Activated CD4-positive, alpha-beta T cell treated with anti-CD3 and anti-CD28 coated beads, Interleukin-2, amount 10 ng/mL, durations not matched to agents 24 days and 14 days (primary cell): ENCODE data around the gene SNX24. TPM values are rescaled to one million over a fixed set of nuclear protein-coding genes. Genes with fewer than 3 reads are reported as not detected.
"Not testable (repeated sequence)": the region's sequence is repeated elsewhere in the genome, so short reads cannot be mapped to it uniquely, and the experiment has no call there.

Experiments
- DNase-seq: peaks from one replicate; pipeline ENCODE4 v3.0.0; 2022
- H3K27ac Mint-ChIP-seq: one replicate; pipeline ENCODE4 v1.8.0; 2022; ENCODE audit warnings: mild to moderate bottlenecking, mixed read lengths
- H3K27me3 Mint-ChIP-seq: one replicate; pipeline ENCODE4 v1.8.0; 2022; ENCODE audit warnings: mixed read lengths
- H3K36me3 Mint-ChIP-seq: one replicate; pipeline ENCODE4 v1.8.0; 2022; ENCODE audit warnings: low read depth, mild to moderate bottlenecking, mixed read lengths
- H3K4me1 Mint-ChIP-seq: one replicate; pipeline ENCODE4 v1.8.0; 2021; ENCODE audit warnings: mixed read lengths
- H3K4me3 Mint-ChIP-seq: one replicate; pipeline ENCODE4 v1.8.0; 2022; ENCODE audit warnings: mild to moderate bottlenecking, moderate library complexity, mixed read lengths
- H3K9me3 Mint-ChIP-seq: one replicate; pipeline ENCODE4 v1.8.0; 2021; ENCODE audit warnings: mixed read lengths
- intact Hi-C: fragments of 100-400 bp; cut with micrococcal nuclease; formaldehyde crosslinking; loops from one replicate; pipeline ENCODE4 v1.15.1; 2023
- total RNA-seq: library from RNA; stranded (reverse); gene quantifications from 2 replicates; pipeline ENCODE4 v1.2.3, GENCODE V29; 2022

The SNX24 gene
- total RNA-seq, 1 donor from 2014 or later = 0.37 TPM

DNA sequence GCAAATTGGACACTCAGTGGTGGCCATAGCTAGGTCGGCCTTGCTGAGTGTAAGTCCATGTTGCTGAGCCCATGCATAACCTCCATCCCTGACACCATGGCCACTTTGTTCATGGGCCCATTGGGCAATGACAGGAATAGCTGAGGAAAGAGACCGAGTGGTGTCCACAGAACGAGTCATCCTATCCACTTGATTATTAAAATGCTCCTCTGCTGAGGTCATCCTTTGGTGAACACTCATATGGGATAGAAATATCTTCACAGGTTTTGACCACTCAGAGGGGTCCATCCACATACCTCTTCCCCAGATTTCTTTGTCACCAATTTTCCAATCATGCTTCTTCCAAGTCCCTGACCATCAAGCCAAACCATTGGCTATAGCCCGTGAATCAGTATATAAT is 127.5 kb downstream of the SNX24 start:
- no peak overlapping the region for H3K4me3 Mint-ChIP-seq
- no peak overlapping the region for H3K27ac Mint-ChIP-seq
- H3K4me1 Mint-ChIP-seq = no peaks in the 10 kb centered on the region
- no peaks in the 10 kb centered on the region for H3K27me3 Mint-ChIP-seq
- H3K36me3 Mint-ChIP-seq = no peaks in the 10 kb centered on the region
- intact Hi-C loops = no loop called here
- no peak for DNase-seq
- no peaks in the 10 kb centered on the region for H3K9me3 Mint-ChIP-seq

DNA sequence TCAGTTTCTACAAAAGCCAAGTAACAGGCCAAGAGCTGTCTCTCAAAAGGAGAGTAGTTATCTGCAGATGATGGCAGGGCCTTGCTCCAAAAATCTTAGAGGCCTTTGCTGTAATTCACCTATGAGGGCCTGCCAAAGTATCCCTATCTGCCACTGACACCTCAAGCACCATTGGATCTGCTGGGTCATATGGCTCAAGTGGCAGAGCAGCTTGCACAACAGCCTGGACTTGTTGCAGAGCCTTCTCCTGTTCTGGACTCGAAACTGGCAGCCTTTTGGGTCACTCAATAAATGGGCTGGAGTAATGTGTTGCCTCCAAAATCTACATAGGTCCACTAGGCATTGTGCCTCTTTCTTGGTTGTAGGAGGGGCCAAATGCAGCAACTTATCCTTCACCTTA is 128.3 kb downstream of the SNX24 start:
- H3K9me3 Mint-ChIP-seq, H3K27ac Mint-ChIP-seq, H3K27me3 Mint-ChIP-seq, H3K4me3 Mint-ChIP-seq, H3K36me3 Mint-ChIP-seq, H3K4me1 Mint-ChIP-seq, DNase-seq, intact Hi-C loops: not testable (repeated sequence)

DNA sequence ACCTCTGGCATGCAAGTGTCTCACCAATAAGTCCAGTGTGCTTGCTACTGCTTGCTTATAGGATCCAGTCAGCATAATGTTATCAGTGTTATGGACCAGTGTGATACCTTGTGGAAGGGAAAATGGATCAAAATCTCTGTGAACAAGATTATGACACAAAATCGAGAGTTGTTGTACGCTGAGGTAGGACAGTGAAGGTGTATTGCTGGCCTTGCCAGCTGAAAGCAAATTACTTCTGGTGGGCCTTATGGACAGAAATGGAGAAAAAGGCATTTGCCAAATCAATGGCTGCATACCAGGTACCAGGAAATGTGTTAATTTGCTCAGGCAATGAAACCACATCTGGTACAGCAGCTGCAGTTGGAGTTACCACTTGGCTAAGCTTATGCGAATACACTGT is 128.8 kb downstream of the SNX24 start:
- H3K4me1 Mint-ChIP-seq, DNase-seq, intact Hi-C loops, H3K9me3 Mint-ChIP-seq, H3K27me3 Mint-ChIP-seq, H3K27ac Mint-ChIP-seq, H3K4me3 Mint-ChIP-seq, H3K36me3 Mint-ChIP-seq: not testable (repeated sequence)

DNA sequence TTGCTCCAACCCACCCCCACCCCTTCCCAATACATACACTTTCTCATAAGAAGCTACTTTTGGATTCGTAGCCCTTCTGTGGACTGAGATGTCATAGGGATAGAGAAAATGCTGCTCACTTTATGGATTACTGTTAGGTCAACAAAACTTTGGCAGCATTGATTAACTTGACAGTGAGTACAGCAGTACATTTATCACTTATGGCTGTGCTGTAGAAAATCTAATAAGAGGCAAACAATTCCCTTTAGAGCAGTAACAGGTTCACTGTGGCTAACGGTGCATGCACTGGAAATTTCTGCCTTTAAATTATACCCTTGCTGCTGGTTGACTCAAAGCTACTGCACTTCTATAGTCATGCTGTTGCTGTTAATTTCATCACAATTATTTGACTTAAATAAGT is 131.9 kb downstream of the SNX24 start:
- Mint-ChIP-seq H3K4me3 (no peak overlapping the region), H3K9me3 (no peaks in the 10 kb centered on the region), H3K4me1 (no peaks in the 10 kb centered on the region), H3K27ac (no peak overlapping the region), H3K36me3 (no peaks in the 10 kb centered on the region), H3K27me3 (peaks cover 4% of the 10 kb centered on the region)
- intact Hi-C loops = no loop called here
- DNase-seq = no peak

DNA sequence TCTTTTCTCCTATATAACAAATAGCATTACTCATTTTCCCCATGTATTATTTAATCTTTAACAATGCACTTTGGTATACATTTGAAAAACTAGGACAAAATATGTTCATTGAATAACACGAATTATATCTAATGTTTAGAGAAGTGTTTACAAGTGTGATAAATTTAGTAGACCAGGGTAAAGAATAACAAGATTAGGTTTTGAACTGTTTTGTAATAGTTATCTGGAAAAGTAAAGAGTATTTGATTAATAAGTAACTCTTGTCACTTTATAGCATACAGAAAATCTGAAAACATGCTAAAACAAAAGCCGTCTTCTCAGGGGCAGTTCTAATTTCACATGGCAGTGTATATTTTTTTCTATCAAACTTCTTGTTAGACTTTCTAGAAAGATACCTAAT is 132.7 kb downstream of the SNX24 start:
- H3K36me3 Mint-ChIP-seq = no peaks in the 10 kb centered on the region
- H3K9me3 Mint-ChIP-seq = no peaks in the 10 kb centered on the region
- no peak overlapping the region for H3K4me3 Mint-ChIP-seq
- peaks cover 4% of the 10 kb centered on the region for H3K27me3 Mint-ChIP-seq
- no peak overlapping the region for H3K27ac Mint-ChIP-seq
- intact Hi-C loops = no loop called here
- no peaks in the 10 kb centered on the region for H3K4me1 Mint-ChIP-seq
- no peak for DNase-seq

DNA sequence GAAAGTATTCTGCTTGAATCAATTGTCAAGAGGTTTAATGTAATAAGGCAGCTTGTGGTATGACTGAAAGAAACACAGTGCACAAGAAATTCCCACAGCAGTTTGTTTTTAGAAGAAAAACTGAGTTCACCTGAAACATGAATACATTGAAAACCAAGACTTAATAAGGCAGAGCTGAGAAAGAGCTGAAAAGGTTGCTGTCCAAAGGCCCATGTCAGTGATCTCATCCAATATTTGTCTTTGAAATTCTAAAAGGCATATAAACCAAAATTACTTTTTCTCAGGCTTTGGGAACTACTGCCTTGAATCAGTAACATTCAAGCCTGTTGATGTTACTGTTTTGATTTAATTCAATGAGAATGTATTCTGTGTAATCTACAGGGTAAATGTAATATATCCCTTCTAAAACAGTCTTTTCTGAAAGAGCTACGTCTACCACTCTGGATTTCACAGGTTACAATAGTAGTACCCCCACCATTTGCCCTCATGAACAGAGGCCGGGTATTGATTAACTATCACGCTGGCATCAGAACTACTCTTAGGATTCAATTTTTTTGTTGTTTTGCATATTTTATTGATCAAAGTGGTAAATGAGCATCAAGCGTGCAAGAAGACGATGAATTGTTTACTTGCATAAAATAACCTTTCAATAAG is 133.4 kb downstream of the SNX24 start:
- Mint-ChIP-seq H3K9me3 (no peaks in the 10 kb centered on the region), H3K27me3 (peaks cover 4% of the 10 kb centered on the region), H3K4me3 (no peak overlapping the region), H3K27ac (no peak overlapping the region), H3K4me1 (no peaks in the 10 kb centered on the region), H3K36me3 (no peaks in the 10 kb centered on the region)
- no peak for DNase-seq
- intact Hi-C loops = no loop called here

DNA sequence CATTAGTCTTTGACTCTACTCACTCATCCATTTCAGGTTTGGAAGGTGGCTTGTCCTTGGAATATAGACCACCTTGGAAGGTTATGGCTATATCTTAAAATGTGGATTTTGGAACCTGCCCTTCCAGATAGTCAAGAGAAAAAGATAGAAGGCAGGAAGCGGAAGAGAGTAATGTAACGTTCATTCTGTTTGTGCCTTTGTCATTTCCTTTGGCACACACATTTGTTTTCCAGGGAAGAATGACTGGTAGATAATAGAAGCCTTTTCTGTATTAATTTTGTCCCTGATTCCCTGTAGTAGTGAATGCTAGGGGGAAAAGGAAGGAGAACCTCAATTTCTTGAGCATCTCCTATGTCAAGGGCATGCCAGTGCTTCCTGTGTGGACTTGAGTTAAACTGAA is 136.4 kb downstream of the SNX24 start:
- H3K36me3 Mint-ChIP-seq = no peaks in the 10 kb centered on the region
- H3K9me3 Mint-ChIP-seq = no peaks in the 10 kb centered on the region
- H3K27me3 Mint-ChIP-seq = peaks cover 4% of the 10 kb centered on the region
- no peak overlapping the region for H3K27ac Mint-ChIP-seq
- intact Hi-C loops = no loop called here
- H3K4me1 Mint-ChIP-seq = no peaks in the 10 kb centered on the region
- no peak overlapping the region for H3K4me3 Mint-ChIP-seq
- DNase-seq = no peak

DNA sequence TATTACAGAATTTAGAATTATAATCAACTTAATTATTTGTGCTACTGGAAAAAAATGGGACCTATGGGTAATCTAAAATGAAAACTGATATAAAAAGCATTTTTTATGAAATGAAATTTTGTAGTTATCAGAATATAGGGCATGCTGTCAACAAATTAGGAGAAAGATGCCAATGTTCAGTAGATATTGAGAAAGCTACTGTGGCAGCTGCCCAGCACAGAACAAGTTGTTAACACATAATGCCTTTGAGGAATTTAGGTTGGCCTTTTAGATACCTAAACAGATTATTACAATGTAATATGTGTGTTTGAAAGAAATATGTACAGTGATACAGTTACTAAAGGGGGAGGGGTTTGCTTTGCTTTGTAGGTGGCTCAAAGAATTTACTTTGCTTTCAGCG is 137.0 kb downstream of the SNX24 start:
- no peak for DNase-seq
- peaks cover 4% of the 10 kb centered on the region for H3K27me3 Mint-ChIP-seq
- no peak overlapping the region for H3K4me3 Mint-ChIP-seq
- intact Hi-C loops = no loop called here
- H3K36me3 Mint-ChIP-seq = no peaks in the 10 kb centered on the region
- no peaks in the 10 kb centered on the region for H3K9me3 Mint-ChIP-seq
- H3K4me1 Mint-ChIP-seq = no peaks in the 10 kb centered on the region
- no peak overlapping the region for H3K27ac Mint-ChIP-seq

DNA sequence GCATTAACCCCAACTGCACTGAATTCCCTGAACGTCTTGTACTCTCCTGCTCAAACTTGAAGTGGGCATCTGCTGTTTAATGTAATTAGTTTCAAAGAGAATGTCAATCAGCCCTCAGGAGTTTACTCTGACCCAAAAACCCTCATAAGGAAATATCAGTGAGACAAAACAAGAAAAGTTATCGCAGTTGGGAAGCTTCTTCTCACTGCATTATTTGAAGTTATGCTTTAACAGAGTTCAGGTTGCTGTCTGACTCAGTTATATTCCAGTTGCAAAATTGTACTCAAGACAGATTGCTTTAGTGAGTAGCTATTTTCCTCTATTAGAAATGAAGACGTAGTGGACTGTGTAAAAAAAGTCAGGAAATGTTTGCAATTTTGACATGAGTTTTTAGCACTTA is 139.0 kb downstream of the SNX24 start:
- no peak overlapping the region for H3K4me3 Mint-ChIP-seq
- DNase-seq = no peak
- H3K36me3 Mint-ChIP-seq = no peaks in the 10 kb centered on the region
- H3K27me3 Mint-ChIP-seq = peaks cover 2% of the 10 kb centered on the region
- H3K9me3 Mint-ChIP-seq = no peaks in the 10 kb centered on the region
- intact Hi-C loops = no loop called here
- no peaks in the 10 kb centered on the region for H3K4me1 Mint-ChIP-seq
- no peak overlapping the region for H3K27ac Mint-ChIP-seq

DNA sequence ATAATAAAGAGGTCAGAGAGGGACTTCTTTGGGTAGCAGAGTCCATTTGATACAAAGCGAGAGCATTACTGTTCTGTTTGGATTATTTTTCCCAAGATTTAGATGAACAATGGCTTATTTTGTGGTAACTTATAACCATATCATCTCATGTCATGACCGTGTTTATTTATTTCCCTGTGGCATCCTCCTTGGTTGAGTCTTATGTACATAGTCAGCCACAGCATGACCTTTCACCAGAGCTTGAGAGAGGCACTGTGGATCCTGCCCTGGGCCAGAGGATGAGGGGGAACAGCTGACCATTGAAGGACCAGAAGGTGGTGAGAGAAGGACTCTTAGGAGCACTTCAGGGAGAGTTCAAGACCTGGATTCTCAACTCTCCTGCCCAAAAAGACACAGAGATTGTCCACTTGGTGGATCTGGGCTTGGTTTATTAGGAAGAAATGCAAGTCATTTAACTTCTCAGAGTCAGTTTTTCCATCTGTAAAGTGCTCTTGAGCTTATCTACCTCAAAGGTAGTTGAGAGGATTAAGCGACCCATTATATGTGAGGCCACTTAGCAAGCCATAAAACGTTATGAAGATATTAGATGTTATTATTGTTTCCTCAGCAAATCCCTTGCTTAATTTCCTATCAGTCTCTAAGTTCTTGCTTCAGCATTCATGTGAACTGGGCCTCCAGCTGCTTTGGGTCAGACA is 139.7 kb downstream of the SNX24 start:
- no peak for DNase-seq
- H3K36me3 Mint-ChIP-seq = no peaks in the 10 kb centered on the region
- H3K27ac Mint-ChIP-seq = no peak overlapping the region
- H3K27me3 Mint-ChIP-seq = peaks cover 2% of the 10 kb centered on the region
- intact Hi-C loops = no loop called here
- no peaks in the 10 kb centered on the region for H3K9me3 Mint-ChIP-seq
- no peaks in the 10 kb centered on the region for H3K4me1 Mint-ChIP-seq
- no peak overlapping the region for H3K4me3 Mint-ChIP-seq

DNA sequence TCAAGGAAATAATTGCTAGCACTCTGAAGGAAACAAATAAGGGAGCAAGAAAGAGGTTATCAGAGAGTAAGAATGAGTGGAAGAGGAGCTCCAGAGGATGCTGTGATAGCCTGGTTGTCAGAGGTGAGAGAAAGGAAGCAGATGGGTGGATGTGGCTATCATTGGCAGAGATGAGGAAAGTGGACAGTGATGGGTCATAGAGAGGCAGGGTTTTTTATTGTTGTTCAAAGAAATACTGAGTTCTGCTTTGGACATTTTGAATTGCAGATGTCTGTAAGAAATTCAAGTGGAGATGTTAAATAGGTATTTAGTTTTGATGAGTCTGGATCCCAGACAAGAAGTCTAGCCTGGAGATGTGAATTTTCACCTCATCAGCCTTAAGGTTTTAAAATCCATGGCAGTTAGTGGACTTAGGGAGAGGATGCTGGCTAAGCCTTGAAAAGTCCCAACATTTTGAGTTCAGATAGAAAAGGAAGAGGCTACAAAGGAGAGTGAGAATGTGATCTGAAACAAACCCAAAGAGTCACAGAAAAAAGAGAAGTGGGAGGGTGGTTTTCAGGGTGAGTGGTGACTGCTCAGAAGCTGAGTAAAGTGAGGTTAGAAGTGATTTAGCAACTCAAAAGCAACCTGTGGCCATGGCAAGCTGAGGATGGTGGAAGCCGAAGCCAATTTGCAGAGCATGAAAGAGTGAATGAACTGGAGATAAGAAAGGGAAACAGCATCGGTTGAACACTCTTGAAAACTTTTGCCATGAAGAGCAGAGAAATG is 140.7 kb downstream of the SNX24 start:
- no peak overlapping the region for H3K27ac Mint-ChIP-seq
- no peaks in the 10 kb centered on the region for H3K36me3 Mint-ChIP-seq
- H3K4me3 Mint-ChIP-seq = no peak overlapping the region
- no peaks in the 10 kb centered on the region for H3K4me1 Mint-ChIP-seq
- H3K27me3 Mint-ChIP-seq = peaks cover 2% of the 10 kb centered on the region
- intact Hi-C loops = no loop called here
- DNase-seq = no peak
- no peaks in the 10 kb centered on the region for H3K9me3 Mint-ChIP-seq

DNA sequence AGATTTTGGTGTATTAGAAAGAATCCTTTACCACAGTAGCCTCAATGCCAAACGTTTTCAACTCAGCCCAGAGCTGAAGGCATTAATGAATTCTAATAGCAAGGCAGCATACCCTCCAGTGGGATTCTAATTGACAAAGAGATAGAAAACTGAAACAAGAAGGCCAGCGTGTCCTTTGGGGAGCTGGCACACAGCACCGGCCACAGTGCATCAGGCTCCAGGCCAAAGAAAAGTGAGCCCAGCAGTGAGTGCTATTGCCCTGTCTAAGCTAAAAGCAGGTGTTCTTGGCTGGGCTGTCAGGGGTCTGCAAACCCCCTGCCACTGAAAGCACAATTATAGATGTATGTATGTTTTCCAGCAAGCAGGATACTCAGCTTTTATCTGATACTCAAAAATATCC is 150.7 kb downstream of the SNX24 start:
- H3K4me3 Mint-ChIP-seq = no peak overlapping the region
- no peaks in the 10 kb centered on the region for H3K4me1 Mint-ChIP-seq
- H3K27me3 Mint-ChIP-seq = peaks cover 6% of the 10 kb centered on the region
- peak; percentile 26 for DNase-seq
- intact Hi-C loops = no loop called here
- no peak overlapping the region for H3K27ac Mint-ChIP-seq
- H3K9me3 Mint-ChIP-seq = no peaks in the 10 kb centered on the region
- H3K36me3 Mint-ChIP-seq = no peaks in the 10 kb centered on the region

DNA sequence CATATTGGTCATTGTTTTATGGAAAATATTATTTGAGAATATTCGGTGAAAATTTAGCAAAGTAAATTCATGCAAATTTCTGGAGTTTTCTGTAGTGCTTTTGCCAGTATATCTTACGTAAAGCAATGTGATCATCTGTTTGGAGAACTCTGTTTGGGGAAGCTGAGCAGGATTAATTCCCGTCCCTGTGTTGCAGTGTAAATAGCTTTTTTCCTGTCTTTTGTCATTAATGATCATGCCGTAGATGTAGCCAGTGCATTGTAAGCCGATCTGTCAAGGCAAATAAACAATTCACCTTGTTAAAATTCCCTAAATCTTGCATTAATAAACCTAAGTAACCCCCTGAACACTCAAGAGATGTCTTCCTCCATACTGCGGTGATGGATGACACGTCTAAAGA is 151.9 kb downstream of the SNX24 start:
- Mint-ChIP-seq H3K27ac (no peak overlapping the region), H3K4me1 (no peaks in the 10 kb centered on the region), H3K36me3 (no peaks in the 10 kb centered on the region), H3K27me3 (peaks cover 6% of the 10 kb centered on the region), H3K4me3 (no peak overlapping the region), H3K9me3 (no peaks in the 10 kb centered on the region)
- intact Hi-C loops = no loop called here
- no peak for DNase-seq

DNA sequence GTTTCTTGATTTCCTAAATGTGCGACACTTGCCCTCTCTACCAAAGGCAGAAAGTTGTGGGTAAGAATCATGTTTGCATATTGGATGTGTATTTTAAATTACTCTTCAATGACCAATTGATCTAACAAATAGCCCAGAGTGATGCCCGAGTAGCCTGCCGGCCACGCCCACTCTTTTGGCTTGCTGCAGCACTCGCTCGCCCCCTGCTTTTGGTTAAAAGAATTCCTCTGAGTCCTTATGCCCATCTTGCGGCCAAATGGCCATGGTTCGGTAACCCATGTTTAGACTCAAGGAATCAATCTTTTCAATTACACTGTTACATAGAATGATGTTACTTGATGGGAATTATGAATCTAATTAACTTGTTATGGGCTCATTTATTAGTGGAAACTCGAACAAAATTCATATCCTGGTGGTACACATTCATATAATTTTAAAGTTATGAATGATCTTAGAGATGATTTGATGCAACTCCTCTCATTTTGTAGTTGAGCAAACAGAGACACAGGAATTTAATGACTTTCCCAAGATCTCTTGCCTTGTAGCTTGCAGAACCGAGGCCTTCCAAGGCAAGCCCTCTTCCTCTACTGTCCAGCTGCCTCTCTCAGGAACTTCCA is 154.6 kb downstream of the SNX24 start:
- H3K4me1 Mint-ChIP-seq = no peaks in the 10 kb centered on the region
- H3K36me3 Mint-ChIP-seq = no peaks in the 10 kb centered on the region
- peaks cover 6% of the 10 kb centered on the region for H3K27me3 Mint-ChIP-seq
- no peak overlapping the region for H3K27ac Mint-ChIP-seq
- H3K9me3 Mint-ChIP-seq = no peaks in the 10 kb centered on the region
- intact Hi-C loops = no loop called here
- H3K4me3 Mint-ChIP-seq = no peak overlapping the region
- DNase-seq = peak; percentile 74
